Astrocyte (in vitro differentiated cells and primary cell): ENCODE data around the gene OPCML. TPM values are rescaled to one million over a fixed set of nuclear protein-coding genes. Genes with fewer than 3 reads are reported as not detected.
A peak's percentile ranks its signal among the peaks of the same experiment; 100 is the strongest.

Experiments used
- DNase-seq: peaks from one replicate; pipeline ENCODE4 v3.0.0-alpha.2; 2010; ENCODE audit warnings: low read depth
- FAIRE-seq: peaks from 2 replicates; lab custom pipeline; 2011; peaks lifted over from hg19 to GRCh38; lab: Jason Lieb, UNC
- H2AFZ ChIP-seq: 2 replicates; pipeline ENCODE4 v1.6.0; 2012; ENCODE audit warnings: low read depth, low read length, inconsistent platforms
- H3K27ac ChIP-seq: 2 replicates; pipeline ENCODE4 v1.5.1; 2011; ENCODE audit warnings: low read depth, low read length, inconsistent platforms
- H3K27me3 ChIP-seq: 2 replicates; pipeline ENCODE4 v1.6.0; 2011; ENCODE audit warnings: low read length, inconsistent platforms; ENCODE audit not compliant: insufficient read depth
- H3K36me3 ChIP-seq: 2 replicates; pipeline ENCODE4 v1.5.1; 2011; ENCODE audit warnings: low read length, inconsistent platforms; ENCODE audit not compliant: insufficient read depth
- H3K4me1 ChIP-seq: 2 replicates; pipeline ENCODE4 v1.5.1; 2011; ENCODE audit warnings: low read length, inconsistent platforms; ENCODE audit not compliant: insufficient read depth
- H3K4me2 ChIP-seq: 2 replicates; pipeline ENCODE4 v1.6.0; 2012; ENCODE audit warnings: low read length, inconsistent platforms
- H3K4me3 ChIP-seq: 2 replicates; pipeline ENCODE4 v1.5.1; 2011; ENCODE audit warnings: low read depth, mild to moderate bottlenecking, low read length, inconsistent platforms; ENCODE audit not compliant: insufficient read depth
- H3K79me2 ChIP-seq: 2 replicates; pipeline ENCODE4 v1.6.0; 2012; ENCODE audit warnings: mild to moderate bottlenecking, low read length, inconsistent platforms; ENCODE audit not compliant: insufficient read depth
- H3K9ac ChIP-seq: 2 replicates; pipeline ENCODE4 v1.6.0; 2012; ENCODE audit warnings: mild to moderate bottlenecking, low read length, inconsistent platforms
- H3K9me3 ChIP-seq: 2 replicates; pipeline ENCODE4 v1.5.1; 2012; ENCODE audit warnings: low read depth, mild to moderate bottlenecking, low read length, inconsistent platforms; ENCODE audit not compliant: insufficient read depth
- H4K20me1 ChIP-seq: 2 replicates; pipeline ENCODE4 v1.6.0; 2012; ENCODE audit warnings: low read length, inconsistent platforms; ENCODE audit not compliant: insufficient read depth
- H3K27ac Mint-ChIP-seq: one replicate; pipeline ENCODE4 v1.8.0; 2021; ENCODE audit warnings: mild to moderate bottlenecking, mixed read lengths; ENCODE audit not compliant: unreplicated experiment
- H3K27me3 Mint-ChIP-seq: one replicate; pipeline ENCODE4 v1.8.0; 2021; ENCODE audit warnings: low read depth, mixed read lengths; ENCODE audit not compliant: unreplicated experiment
- H3K36me3 Mint-ChIP-seq: one replicate; pipeline ENCODE4 v1.8.0; 2021; ENCODE audit warnings: low read depth, mixed read lengths; ENCODE audit not compliant: unreplicated experiment
- H3K4me1 Mint-ChIP-seq: one replicate; pipeline ENCODE4 v1.8.0; 2021; ENCODE audit warnings: low read depth, mixed read lengths; ENCODE audit not compliant: unreplicated experiment
- H3K4me3 Mint-ChIP-seq: one replicate; pipeline ENCODE4 v1.8.0; 2021; ENCODE audit warnings: mild to moderate bottlenecking, moderate library complexity, mixed read lengths; ENCODE audit not compliant: unreplicated experiment
- H3K9me3 Mint-ChIP-seq: one replicate; pipeline ENCODE4 v1.8.0; 2021; ENCODE audit warnings: mild to moderate bottlenecking, mixed read lengths; ENCODE audit not compliant: unreplicated experiment
- CTCF ChIP-seq: IDR thresholded peaks from 2 replicates; pipeline ENCODE4 v1.5.1; 2011; ENCODE audit warnings: low read depth, mild to moderate bottlenecking, inconsistent platforms, low read length, moderate library complexity; ENCODE audit not compliant: insufficient read depth
- EZH2 ChIP-seq: IDR thresholded peaks from 2 replicates; pipeline ENCODE4 v1.6.1; 2012; ENCODE audit warnings: mild to moderate bottlenecking, low read length, inconsistent platforms; ENCODE audit not compliant: insufficient read depth
- total RNA-seq: library from RNA; stranded (reverse); gene quantifications from 2 replicates; pipeline ENCODE4 v1.2.1, GENCODE V29; 2021

OPCML gene
- total RNA-seq, 1 donor from 2014 or later, result 7.9 TPM

GRCh38 chr11:133227632-133228111 lies 304.6 kb downstream of the OPCML start:
- Histone ChIP-seq H3K4me1 (no peaks in the 10 kb centered on the region), H3K4me2 (no peak overlapping the region), H3K36me3 (no peaks in the 10 kb centered on the region), H3K9me3 (no peaks in the 10 kb centered on the region), H3K4me3 (no peak overlapping the region), H3K27ac (no peak overlapping the region), H3K79me2 (no peaks in the 10 kb centered on the region), H4K20me1 (no peaks in the 10 kb centered on the region), H3K27me3 (no peaks in the 10 kb centered on the region), H3K9ac (no peak overlapping the region), H2AFZ (no peak overlapping the region)
- Mint-ChIP-seq H3K4me3 (no peak overlapping the region), H3K27ac (no peak overlapping the region), H3K27me3 (peaks cover 40% of the 10 kb centered on the region), H3K36me3 (no peaks in the 10 kb centered on the region), H3K9me3 (no peaks in the 10 kb centered on the region), H3K4me1 (peaks cover 5% of the 10 kb centered on the region)
- TF ChIP-seq EZH2, result no peak
- TF ChIP-seq CTCF, result no peak
- DNase-seq (no peak), FAIRE-seq (no peak)

GRCh38 chr11:133224271-133224670 lies 308.0 kb downstream of the OPCML start:
- H3K9me3 ChIP-seq, result no peaks in the 10 kb centered on the region
- H4K20me1 ChIP-seq, result no peaks in the 10 kb centered on the region
- Mint-ChIP-seq H3K27me3 (peaks cover 44% of the 10 kb centered on the region), H3K36me3 (no peaks in the 10 kb centered on the region), H3K27ac (no peak overlapping the region), H3K4me3 (no peak overlapping the region), H3K9me3 (no peaks in the 10 kb centered on the region), H3K4me1 (peaks cover 11% of the 10 kb centered on the region)
- no peaks in the 10 kb centered on the region for H3K36me3 ChIP-seq
- TF ChIP-seq EZH2 (no peak), CTCF (no peak)
- no peak overlapping the region for H3K27ac ChIP-seq
- H3K27me3 ChIP-seq, result no peaks in the 10 kb centered on the region
- no peaks in the 10 kb centered on the region for H3K79me2 ChIP-seq
- no peak for FAIRE-seq
- H3K4me2 ChIP-seq, result no peak overlapping the region
- no peaks in the 10 kb centered on the region for H3K4me1 ChIP-seq
- no peak for DNase-seq
- no peak overlapping the region for H3K4me3 ChIP-seq
- H3K9ac ChIP-seq, result no peak overlapping the region
- H2AFZ ChIP-seq, result no peak overlapping the region

- peaks cover 41% of the 10 kb centered on the region for H3K27me3 Mint-ChIP-seq
- no peaks in the 10 kb centered on the region for H3K27me3 ChIP-seq
- H3K9me3 ChIP-seq, result no peaks in the 10 kb centered on the region
- no peaks in the 10 kb centered on the region for H3K36me3 ChIP-seq
- H3K9ac ChIP-seq, result no peak overlapping the region
- H3K9me3 Mint-ChIP-seq, result no peaks in the 10 kb centered on the region
- no peak overlapping the region for H3K4me3 Mint-ChIP-seq
- no peak overlapping the region for H3K27ac ChIP-seq
- peak overlapping the region; percentile 18 for H3K27ac Mint-ChIP-seq
- FAIRE-seq (no peak), DNase-seq (no peak)
- no peak overlapping the region for H3K4me3 ChIP-seq
- TF ChIP-seq EZH2 (no peak), CTCF (no peak)
- H3K36me3 Mint-ChIP-seq, result no peaks in the 10 kb centered on the region
- no peaks in the 10 kb centered on the region for H3K79me2 ChIP-seq
- H2AFZ ChIP-seq, result no peak overlapping the region
- H3K4me1 Mint-ChIP-seq, result peaks cover 11% of the 10 kb centered on the region
- no peak overlapping the region for H3K4me2 ChIP-seq
- H3K4me1 ChIP-seq, result no peaks in the 10 kb centered on the region
- no peaks in the 10 kb centered on the region for H4K20me1 ChIP-seq
Measured at GRCh38 chr11:133222425-133223330, 309.6 kb downstream of the OPCML start.
